GM19043 (cell line): ENCODE results near the gene SATB2.

Experiments used
- ATAC-seq: cut with Tn5 transposase; IDR thresholded peaks from one replicate; pipeline ENCODE4 v1.9.1; 2021; ENCODE audit warnings: low read depth; ENCODE audit not compliant: unreplicated experiment

SATB2 gene

GRCh38 chr2:199336546-199336945 is 121.2 kb downstream of the SATB2 start:
- ATAC-seq = no peak

GRCh38 chr2:199335502-199335901 is 122.2 kb downstream of the SATB2 start:
- no peak for ATAC-seq

- no peak for ATAC-seq
Measured at GRCh38 chr2:199329466-199329865, 128.3 kb downstream of the SATB2 start.

- no peak for ATAC-seq
Measured at GRCh38 chr2:199329031-199329430, 128.7 kb downstream of the SATB2 start.

- no peak for ATAC-seq
Measured at GRCh38 chr2:199325881-199326280, 131.9 kb downstream of the SATB2 start.

- ATAC-seq = no peak
Measured at GRCh38 chr2:199322151-199322550, 135.6 kb downstream of the SATB2 start.

- no peak for ATAC-seq
Measured at GRCh38 chr2:199317646-199318045, 140.1 kb downstream of the SATB2 start.

- no peak for ATAC-seq
Measured at GRCh38 chr2:199316851-199317250, 140.9 kb downstream of the SATB2 start.

GRCh38 chr2:199315299-199316179 is 142.2 kb downstream of the SATB2 start:
- ATAC-seq = no peak

- ATAC-seq = no peak
Measured at GRCh38 chr2:199312931-199313330, 144.8 kb downstream of the SATB2 start.

- no peak for ATAC-seq
Measured at GRCh38 chr2:199310771-199311585, 146.8 kb downstream of the SATB2 start.

GRCh38 chr2:199309973-199310372 is 147.8 kb downstream of the SATB2 start:
- ATAC-seq = no peak

- no peak for ATAC-seq
Measured at GRCh38 chr2:199309411-199309810, 148.3 kb downstream of the SATB2 start.

- ATAC-seq = no peak
Measured at GRCh38 chr2:199308567-199308966, 149.2 kb downstream of the SATB2 start.

- no peak for ATAC-seq
Measured at GRCh38 chr2:199307461-199307860, 150.3 kb downstream of the SATB2 start.

GRCh38 chr2:199306116-199306515 is 151.6 kb downstream of the SATB2 start:
- no peak for ATAC-seq

- ATAC-seq = no peak
Measured at GRCh38 chr2:199303728-199304177, 154.0 kb downstream of the SATB2 start.

GRCh38 chr2:199302851-199303250 is 154.9 kb downstream of the SATB2 start:
- ATAC-seq = no peak

- ATAC-seq = no peak
Measured at GRCh38 chr2:199288424-199288823, 169.3 kb downstream of the SATB2 start.

GRCh38 chr2:199282309-199282708 is 175.4 kb downstream of the SATB2 start:
- no peak for ATAC-seq

- ATAC-seq = no peak
Measured at GRCh38 chr2:199279146-199279545, 178.6 kb downstream of the SATB2 start.
